MG63 (cell line): ENCODE results near the gene LEMD1. TPM values are rescaled to one million over a fixed set of nuclear protein-coding genes. Genes with fewer than 3 reads are reported as not detected.

Experiments used
- DNase-seq: peaks from one replicate; pipeline ENCODE4 v3.0.0-alpha.2; 2020
- H3K27me3 ChIP-seq: fragments of 250-450 bp; sonication (Bioruptor Pico); 2 replicates; pipeline ENCODE4 v1.5.1; 2020; ENCODE audit warnings: mild to moderate bottlenecking, moderate library complexity
- H3K36me3 ChIP-seq: fragments of 250-450 bp; sonication (Bioruptor Pico); 2 replicates; pipeline ENCODE4 v1.5.1; 2020; ENCODE audit warnings: mild to moderate bottlenecking, moderate library complexity
- H3K4me3 ChIP-seq: fragments of 250-450 bp; sonication (Bioruptor Pico); 2 replicates; pipeline ENCODE4 v1.5.1; 2020; ENCODE audit warnings: mild to moderate bottlenecking, moderate library complexity
- H3K9me3 ChIP-seq: fragments of 250-450 bp; sonication (Bioruptor Pico); 2 replicates; pipeline ENCODE4 v1.5.1; 2020; ENCODE audit warnings: mild to moderate bottlenecking, moderate library complexity
- total RNA-seq: library from RNA; depleted of rRNA; stranded (reverse); fragments of >200 nt; shearing (Covaris generic); gene quantifications from 2 replicates; pipeline ENCODE4 v1.2.3, GENCODE V29; 2014; ENCODE audit warnings: low replicate concordance; rRNA removed

LEMD1 gene
- not detected in 2 replicates for total RNA-seq

- H3K36me3 ChIP-seq, result no peaks in the 10 kb centered on the region
- H3K27me3 ChIP-seq, result peaks cover 59% of the 10 kb centered on the region
- DNase-seq, result no peak
- H3K4me3 ChIP-seq, result no peak within 1 kb of the TSS
- H3K9me3 ChIP-seq, result no peaks in the 10 kb centered on the region; the same call in 1 of the 2 replicates
These were observed at the start of gene LEMD1 for GRCh38 chr1:205421798-205422197. LEMD1 (minus strand) TSS chr1:205422056; CDS start chr1:205420536, 1,520 bp downstream.

GRCh38 chr1:205470131-205470530 is 48.3 kb upstream of the LEMD1 start:
- no peak for DNase-seq
- Histone ChIP-seq H3K9me3 (peaks cover 5% of the 10 kb centered on the region), H3K4me3 (no peak overlapping the region), H3K36me3 (no peaks in the 10 kb centered on the region), H3K27me3 (peaks cover 20% of the 10 kb centered on the region)

- DNase-seq, result no peak
- Histone ChIP-seq H3K4me3 (no peak overlapping the region), H3K36me3 (no peaks in the 10 kb centered on the region), H3K27me3 (peaks cover 48% of the 10 kb centered on the region), H3K9me3 (no peaks in the 10 kb centered on the region)
These were observed 44.9 kb upstream of the LEMD1 start for GRCh38 chr1:205466595-205467220.

- Histone ChIP-seq H3K4me3 (no peak overlapping the region), H3K36me3 (no peaks in the 10 kb centered on the region), H3K9me3 (no peaks in the 10 kb centered on the region), H3K27me3 (peaks cover 55% of the 10 kb centered on the region)
- DNase-seq, result no peak
These were observed 43.5 kb upstream of the LEMD1 start for GRCh38 chr1:205465392-205465791.

GRCh38 chr1:205458777-205459566 is 37.1 kb upstream of the LEMD1 start:
- Histone ChIP-seq H3K4me3 (no peak overlapping the region), H3K27me3 (peaks cover 89% of the 10 kb centered on the region), H3K36me3 (no peaks in the 10 kb centered on the region), H3K9me3 (no peaks in the 10 kb centered on the region)
- DNase-seq, result peak; percentile 59

GRCh38 chr1:205456868-205457745 is 35.3 kb upstream of the LEMD1 start:
- Histone ChIP-seq H3K27me3 (peaks cover 92% of the 10 kb centered on the region), H3K9me3 (no peaks in the 10 kb centered on the region), H3K4me3 (peak overlapping the region; percentile 24; the same call in 1 of the 2 replicates), H3K36me3 (no peaks in the 10 kb centered on the region)
- DNase-seq, result no peak

- no peaks in the 10 kb centered on the region for H3K36me3 ChIP-seq
- no peak overlapping the region; the same call in 1 of the 2 replicates for H3K4me3 ChIP-seq
- H3K27me3 ChIP-seq, result peaks cover 89% of the 10 kb centered on the region
- DNase-seq, result no peak
- H3K9me3 ChIP-seq, result no peaks in the 10 kb centered on the region
These were observed 34.6 kb upstream of the LEMD1 start for GRCh38 chr1:205456383-205456867.

GRCh38 chr1:205455581-205456382 is 33.9 kb upstream of the LEMD1 start, which contains the start of gene BLACAT1:
BLACAT1 (minus strand) TSS chr1:205456045.
- Histone ChIP-seq H3K36me3 (no peaks in the 10 kb centered on the region), H3K9me3 (no peaks in the 10 kb centered on the region), H3K4me3 (peak within 1 kb of the TSS; percentile 24; the same call in 1 of the 2 replicates), H3K27me3 (peaks cover 86% of the 10 kb centered on the region)
- no peak for DNase-seq

GRCh38 chr1:205454903-205455335 is 33.1 kb upstream of the LEMD1 start:
- no peaks in the 10 kb centered on the region for H3K9me3 ChIP-seq
- H3K36me3 ChIP-seq, result no peaks in the 10 kb centered on the region
- H3K4me3 ChIP-seq, result no peak overlapping the region
- peaks cover 81% of the 10 kb centered on the region for H3K27me3 ChIP-seq
- no peak for DNase-seq

GRCh38 chr1:205453466-205453865 is 31.6 kb upstream of the LEMD1 start:
- no peak overlapping the region for H3K4me3 ChIP-seq
- H3K36me3 ChIP-seq, result no peaks in the 10 kb centered on the region
- H3K9me3 ChIP-seq, result no peaks in the 10 kb centered on the region
- DNase-seq, result no peak
- H3K27me3 ChIP-seq, result peaks cover 66% of the 10 kb centered on the region

GRCh38 chr1:205452933-205453332 is 31.1 kb upstream of the LEMD1 start:
- H3K27me3 ChIP-seq, result peaks cover 61% of the 10 kb centered on the region
- no peak overlapping the region for H3K4me3 ChIP-seq
- no peaks in the 10 kb centered on the region for H3K36me3 ChIP-seq
- no peak for DNase-seq
- H3K9me3 ChIP-seq, result no peaks in the 10 kb centered on the region

- peaks cover 55% of the 10 kb centered on the region for H3K27me3 ChIP-seq
These were observed 30.5 kb upstream of the LEMD1 start for GRCh38 chr1:205452364-205452763.

GRCh38 chr1:205451759-205452164 is 29.9 kb upstream of the LEMD1 start:
- Histone ChIP-seq H3K27me3 (peaks cover 49% of the 10 kb centered on the region), H3K9me3 (no peaks in the 10 kb centered on the region), H3K36me3 (no peaks in the 10 kb centered on the region), H3K4me3 (no peak overlapping the region)
- no peak for DNase-seq

More at GRCh38 chr1:205452364-205452763, 30.5 kb upstream of the LEMD1 start:
- Histone ChIP-seq H3K9me3 (no peaks in the 10 kb centered on the region), H3K36me3 (no peaks in the 10 kb centered on the region), H3K4me3 (no peak overlapping the region)
- DNase-seq, result no peak

GRCh38 chr1:205451202-205451601 is 29.3 kb upstream of the LEMD1 start:
- DNase-seq, result no peak
- Histone ChIP-seq H3K36me3 (no peaks in the 10 kb centered on the region), H3K4me3 (no peak overlapping the region), H3K9me3 (no peaks in the 10 kb centered on the region), H3K27me3 (peaks cover 45% of the 10 kb centered on the region)

- no peaks in the 10 kb centered on the region for H3K9me3 ChIP-seq
- peaks cover 37% of the 10 kb centered on the region for H3K27me3 ChIP-seq
- H3K36me3 ChIP-seq, result no peaks in the 10 kb centered on the region
- no peak overlapping the region for H3K4me3 ChIP-seq
- no peak for DNase-seq
These were observed 28.6 kb upstream of the LEMD1 start for GRCh38 chr1:205450448-205450847.
